GM12801 (cell line): ENCODE measurements around the gene TTLL1.

Experiments used
- CTCF ChIP-seq: IDR thresholded peaks from one replicate; pipeline ENCODE4 v1.5.1; 2011; ENCODE audit warnings: control low read depth; ENCODE audit not compliant: insufficient read length; ENCODE audit errors: extremely low read depth

Gene TTLL1

GRCh38 chr22:43057641-43058040 is 31.6 kb downstream of the TTLL1 start:
- TF ChIP-seq CTCF, result no peak

- no peak for TF ChIP-seq CTCF
These were observed 36.0 kb downstream of the TTLL1 start for GRCh38 chr22:43053176-43053575.

GRCh38 chr22:43050995-43051394 is 38.2 kb downstream of the TTLL1 start:
- TF ChIP-seq CTCF, result no peak

- TF ChIP-seq CTCF, result no peak
These were observed 41.6 kb downstream of the TTLL1 start for GRCh38 chr22:43047605-43048004.

GRCh38 chr22:43044290-43044712 is 44.9 kb downstream of the TTLL1 start:
- no peak for TF ChIP-seq CTCF

GRCh38 chr22:43042101-43042780 is 47.0 kb downstream of the TTLL1 start:
- no peak for TF ChIP-seq CTCF

GRCh38 chr22:43039800-43040199 is 49.4 kb downstream of the TTLL1 start:
- TF ChIP-seq CTCF, result no peak
